GM23338 (cell line): Measurements from ENCODE around the gene MGAT5. TPM values are rescaled to one million over a fixed set of nuclear protein-coding genes. Genes with fewer than 3 reads are reported as not detected.

Source experiments
- ATAC-seq: fragments of 200-7000 bp; cut with Tn5 transposase; 3 replicates; pipeline ENCODE4 v1.9.1; 2020
- DNase-seq: peaks from one replicate; pipeline ENCODE4 v3.0.0-alpha.2; 2015; ENCODE audit warnings: low spot score
- H2AFZ ChIP-seq: fragments of 200-600 bp; sonication (generic); 2 replicates; pipeline ENCODE4 v1.8.0; 2016; ENCODE audit warnings: antibody characterized with exemption, mild to moderate bottlenecking, moderate library complexity
- H3F3A ChIP-seq: fragments of 200-600 bp; sonication (generic); replicated peaks from 2 replicates; pipeline ENCODE4 v1.8.0; 2017; ENCODE audit warnings: antibody characterized with exemption, mixed run types, low read depth
- H3K27ac ChIP-seq: fragments of 200-600 bp; sonication (generic); 2 replicates; pipeline ENCODE4 v1.6.1; 2016; ENCODE audit warnings: low read depth
- H3K27me3 ChIP-seq: fragments of 200-600 bp; sonication (generic); 2 replicates; pipeline ENCODE4 v1.8.0; 2016; ENCODE audit warnings: mild to moderate bottlenecking, mixed run types, moderate library complexity; ENCODE audit not compliant: insufficient read depth
- H3K36me3 ChIP-seq: fragments of 200-600 bp; sonication (generic); 2 replicates; pipeline ENCODE4 v1.8.0; 2016; ENCODE audit warnings: mild to moderate bottlenecking; ENCODE audit not compliant: insufficient read depth
- H3K4me1 ChIP-seq: fragments of 200-600 bp; sonication (generic); 2 replicates; pipeline ENCODE4 v1.8.0; 2016; ENCODE audit warnings: mild to moderate bottlenecking, moderate library complexity; ENCODE audit not compliant: insufficient read depth
- H3K4me2 ChIP-seq: fragments of 200-600 bp; sonication (generic); 2 replicates; pipeline ENCODE4 v1.7.1; 2017; ENCODE audit warnings: mixed run types
- H3K4me3 ChIP-seq: fragments of 200-600 bp; sonication (generic); 2 replicates; pipeline ENCODE4 v1.6.1; 2016; ENCODE audit warnings: mixed run types
- H3K79me2 ChIP-seq: fragments of 200-600 bp; sonication (generic); replicated peaks from 2 replicates; pipeline ENCODE4 v1.8.0; 2017; ENCODE audit warnings: mild to moderate bottlenecking; ENCODE audit not compliant: insufficient read depth
- H3K9me2 ChIP-seq: fragments of 200-600 bp; sonication (generic); 2 replicates; pipeline ENCODE4 v1.8.0; 2017; ENCODE audit not compliant: insufficient read depth
- H4K20me1 ChIP-seq: fragments of 200-600 bp; sonication (generic); replicated peaks from 2 replicates; pipeline ENCODE4 v1.8.0; 2017; ENCODE audit warnings: mild to moderate bottlenecking; ENCODE audit not compliant: insufficient read depth
- H3K27ac Mint-ChIP-seq: 2 replicates; pipeline ENCODE4 v1.8.0; 2020; ENCODE audit warnings: inconsistent platforms, mild to moderate bottlenecking, moderate library complexity, mixed read lengths
- H3K27me3 Mint-ChIP-seq: 3 replicates; pipeline ENCODE4 v1.8.0; 2022; ENCODE audit warnings: low read depth, mild to moderate bottlenecking, moderate library complexity, mixed read lengths, inconsistent platforms; ENCODE audit not compliant: insufficient read depth, poor library complexity
- H3K36me3 Mint-ChIP-seq: 3 replicates; pipeline ENCODE4 v1.8.0; 2021; ENCODE audit warnings: low read depth, mild to moderate bottlenecking, inconsistent platforms, moderate library complexity, mixed read lengths
- H3K4me1 Mint-ChIP-seq: 3 replicates; pipeline ENCODE4 v1.8.0; 2020; ENCODE audit warnings: mild to moderate bottlenecking, inconsistent platforms, mixed read lengths
- H3K4me3 Mint-ChIP-seq: 3 replicates; pipeline ENCODE4 v1.8.0; 2021; ENCODE audit warnings: moderate library complexity, mild to moderate bottlenecking, inconsistent platforms, mixed read lengths
- H3K9me3 Mint-ChIP-seq: 3 replicates; pipeline ENCODE4 v1.8.0; 2020; ENCODE audit warnings: moderate library complexity, mild to moderate bottlenecking, inconsistent platforms, mixed read lengths
- CREB1 ChIP-seq: fragments of 250-450 bp; sonication (Bioruptor Pico); IDR thresholded peaks from 2 replicates; pipeline ENCODE4 v1.5.0; 2020; ENCODE audit warnings: low read depth, mild to moderate bottlenecking, moderate library complexity
- ETS1 ChIP-seq: IDR thresholded peaks from 2 replicates; pipeline ENCODE4 v1.6.1; 2016; ENCODE audit warnings: antibody characterized with exemption
- EZH2phosphoT487 ChIP-seq: fragments of 200-600 bp; sonication (generic); IDR thresholded peaks from one replicate; pipeline ENCODE4 v1.8.1; 2018; ENCODE audit warnings: antibody characterized with exemption; ENCODE audit not compliant: unreplicated experiment
- JUNB ChIP-seq: IDR thresholded peaks from one replicate; pipeline ENCODE4 v1.6.1; 2016; ENCODE audit warnings: antibody characterized with exemption; ENCODE audit not compliant: unreplicated experiment
- NANOG ChIP-seq: IDR thresholded peaks from 2 replicates; pipeline ENCODE4 v1.6.1; 2016; ENCODE audit warnings: antibody characterized with exemption, borderline replicate concordance
- REST ChIP-seq: IDR thresholded peaks from one replicate; pipeline ENCODE4 v1.6.1; 2018; ENCODE audit warnings: antibody characterized with exemption; ENCODE audit not compliant: unreplicated experiment
- STAT1 ChIP-seq: IDR thresholded peaks from one replicate; pipeline ENCODE4 v1.6.1; 2016; ENCODE audit warnings: antibody characterized with exemption; ENCODE audit not compliant: unreplicated experiment
- ZNF114 ChIP-seq: fragments of 250-450 bp; sonication (Bioruptor Pico); IDR thresholded peaks from 2 replicates; pipeline ENCODE4 v1.5.0; 2020; ENCODE audit warnings: mild to moderate bottlenecking, moderate library complexity
- ZNF331 ChIP-seq: fragments of 250-450 bp; sonication (Bioruptor Pico); IDR thresholded peaks from 2 replicates; pipeline ENCODE4 v1.5.0; 2020; ENCODE audit warnings: low read depth, mild to moderate bottlenecking, moderate library complexity
- polyA plus RNA-seq: library from polyadenylated mRNA; unstranded; fragments of >200 nt; fragmentation: Nextera tagmentation; extraction: Ambion mirVana; gene quantifications from 2 replicates; pipeline ENCODE4 v1.2.1, GENCODE V29; 2016
- total RNA-seq: library from RNA; depleted of rRNA; stranded (reverse); fragments of >200 nt; shearing (Covaris generic); gene quantifications from 2 replicates; pipeline ENCODE4 v1.2.3, GENCODE V29; 2014
- TF ChIP-seq, protein P1 (sequence below), 2 experiments: fragments of 200-600 bp in 1 of 2; sonication (generic) in 1 of 2; conservative IDR thresholded peaks; 2 replicates each; pipeline versions ENCODE4 v1.5.1 to v1.6.1; 2016 to 2017; ENCODE audit warnings: antibody characterized with exemption in 2 of 2, low read depth in 2 of 2, mild to moderate bottlenecking in 2 of 2, moderate library complexity in 1 of 2
- TF ChIP-seq, protein P2 (sequence below): fragments of 250-450 bp; sonication (Bioruptor Pico); IDR thresholded peaks from 2 replicates; pipeline ENCODE4 v1.5.0; 2020; ENCODE audit warnings: mild to moderate bottlenecking, moderate library complexity

The MGAT5 gene
- total and polyA plus RNA-seq, 2 experiments from 2014 or later = 4.6 to 27.6 TPM

- DNase-seq (no peak), ATAC-seq (no peak)
- peaks cover 20% of the 10 kb centered on the region for H3K27me3 ChIP-seq
- H3K36me3 ChIP-seq = no peaks in the 10 kb centered on the region
- H3K4me2 ChIP-seq = no peak overlapping the region
- no peaks in the 10 kb centered on the region for H3K9me2 ChIP-seq
- H4K20me1 ChIP-seq = peaks cover 3% of the 10 kb centered on the region; the same call in 1 of the 2 replicates
- no peaks in the 10 kb centered on the region for H3K79me2 ChIP-seq
- no peak overlapping the region for H3K27ac ChIP-seq
- H3F3A ChIP-seq = no peaks in the 10 kb centered on the region
- Mint-ChIP-seq H3K4me1 (peaks cover 10% of the 10 kb centered on the region), H3K27me3 (peaks cover 17% of the 10 kb centered on the region), H3K4me3 (no peak overlapping the region), H3K9me3 (no peaks in the 10 kb centered on the region), H3K36me3 (peaks cover 4% of the 10 kb centered on the region; the same call in 2 of the 3 replicates), H3K27ac (no peak overlapping the region)
- no peak overlapping the region for H2AFZ ChIP-seq
- H3K4me1 ChIP-seq = peaks cover 5% of the 10 kb centered on the region; the same call in 1 of the 2 replicates
- no peak overlapping the region for H3K4me3 ChIP-seq
- TF ChIP-seq ZNF331 (CRISPR knock-in tag) (no peak), EZH2phosphoT487 (no peak), STAT1 (no peak), NANOG (no peak), JUNB (no peak), CREB1 (CRISPR knock-in tag) (no peak), REST (no peak), ZNF114 (CRISPR knock-in tag) (no peak), ETS1 (no peak)
- TF ChIP-seq, protein P1, sequence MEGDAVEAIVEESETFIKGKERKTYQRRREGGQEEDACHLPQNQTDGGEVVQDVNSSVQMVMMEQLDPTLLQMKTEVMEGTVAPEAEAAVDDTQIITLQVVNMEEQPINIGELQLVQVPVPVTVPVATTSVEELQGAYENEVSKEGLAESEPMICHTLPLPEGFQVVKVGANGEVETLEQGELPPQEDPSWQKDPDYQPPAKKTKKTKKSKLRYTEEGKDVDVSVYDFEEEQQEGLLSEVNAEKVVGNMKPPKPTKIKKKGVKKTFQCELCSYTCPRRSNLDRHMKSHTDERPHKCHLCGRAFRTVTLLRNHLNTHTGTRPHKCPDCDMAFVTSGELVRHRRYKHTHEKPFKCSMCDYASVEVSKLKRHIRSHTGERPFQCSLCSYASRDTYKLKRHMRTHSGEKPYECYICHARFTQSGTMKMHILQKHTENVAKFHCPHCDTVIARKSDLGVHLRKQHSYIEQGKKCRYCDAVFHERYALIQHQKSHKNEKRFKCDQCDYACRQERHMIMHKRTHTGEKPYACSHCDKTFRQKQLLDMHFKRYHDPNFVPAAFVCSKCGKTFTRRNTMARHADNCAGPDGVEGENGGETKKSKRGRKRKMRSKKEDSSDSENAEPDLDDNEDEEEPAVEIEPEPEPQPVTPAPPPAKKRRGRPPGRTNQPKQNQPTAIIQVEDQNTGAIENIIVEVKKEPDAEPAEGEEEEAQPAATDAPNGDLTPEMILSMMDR (conservative IDR thresholded peaks at IDR 0.05; ENCODE audit: low read depth in 2 of 2) = no peak
- TF ChIP-seq, protein P2, sequence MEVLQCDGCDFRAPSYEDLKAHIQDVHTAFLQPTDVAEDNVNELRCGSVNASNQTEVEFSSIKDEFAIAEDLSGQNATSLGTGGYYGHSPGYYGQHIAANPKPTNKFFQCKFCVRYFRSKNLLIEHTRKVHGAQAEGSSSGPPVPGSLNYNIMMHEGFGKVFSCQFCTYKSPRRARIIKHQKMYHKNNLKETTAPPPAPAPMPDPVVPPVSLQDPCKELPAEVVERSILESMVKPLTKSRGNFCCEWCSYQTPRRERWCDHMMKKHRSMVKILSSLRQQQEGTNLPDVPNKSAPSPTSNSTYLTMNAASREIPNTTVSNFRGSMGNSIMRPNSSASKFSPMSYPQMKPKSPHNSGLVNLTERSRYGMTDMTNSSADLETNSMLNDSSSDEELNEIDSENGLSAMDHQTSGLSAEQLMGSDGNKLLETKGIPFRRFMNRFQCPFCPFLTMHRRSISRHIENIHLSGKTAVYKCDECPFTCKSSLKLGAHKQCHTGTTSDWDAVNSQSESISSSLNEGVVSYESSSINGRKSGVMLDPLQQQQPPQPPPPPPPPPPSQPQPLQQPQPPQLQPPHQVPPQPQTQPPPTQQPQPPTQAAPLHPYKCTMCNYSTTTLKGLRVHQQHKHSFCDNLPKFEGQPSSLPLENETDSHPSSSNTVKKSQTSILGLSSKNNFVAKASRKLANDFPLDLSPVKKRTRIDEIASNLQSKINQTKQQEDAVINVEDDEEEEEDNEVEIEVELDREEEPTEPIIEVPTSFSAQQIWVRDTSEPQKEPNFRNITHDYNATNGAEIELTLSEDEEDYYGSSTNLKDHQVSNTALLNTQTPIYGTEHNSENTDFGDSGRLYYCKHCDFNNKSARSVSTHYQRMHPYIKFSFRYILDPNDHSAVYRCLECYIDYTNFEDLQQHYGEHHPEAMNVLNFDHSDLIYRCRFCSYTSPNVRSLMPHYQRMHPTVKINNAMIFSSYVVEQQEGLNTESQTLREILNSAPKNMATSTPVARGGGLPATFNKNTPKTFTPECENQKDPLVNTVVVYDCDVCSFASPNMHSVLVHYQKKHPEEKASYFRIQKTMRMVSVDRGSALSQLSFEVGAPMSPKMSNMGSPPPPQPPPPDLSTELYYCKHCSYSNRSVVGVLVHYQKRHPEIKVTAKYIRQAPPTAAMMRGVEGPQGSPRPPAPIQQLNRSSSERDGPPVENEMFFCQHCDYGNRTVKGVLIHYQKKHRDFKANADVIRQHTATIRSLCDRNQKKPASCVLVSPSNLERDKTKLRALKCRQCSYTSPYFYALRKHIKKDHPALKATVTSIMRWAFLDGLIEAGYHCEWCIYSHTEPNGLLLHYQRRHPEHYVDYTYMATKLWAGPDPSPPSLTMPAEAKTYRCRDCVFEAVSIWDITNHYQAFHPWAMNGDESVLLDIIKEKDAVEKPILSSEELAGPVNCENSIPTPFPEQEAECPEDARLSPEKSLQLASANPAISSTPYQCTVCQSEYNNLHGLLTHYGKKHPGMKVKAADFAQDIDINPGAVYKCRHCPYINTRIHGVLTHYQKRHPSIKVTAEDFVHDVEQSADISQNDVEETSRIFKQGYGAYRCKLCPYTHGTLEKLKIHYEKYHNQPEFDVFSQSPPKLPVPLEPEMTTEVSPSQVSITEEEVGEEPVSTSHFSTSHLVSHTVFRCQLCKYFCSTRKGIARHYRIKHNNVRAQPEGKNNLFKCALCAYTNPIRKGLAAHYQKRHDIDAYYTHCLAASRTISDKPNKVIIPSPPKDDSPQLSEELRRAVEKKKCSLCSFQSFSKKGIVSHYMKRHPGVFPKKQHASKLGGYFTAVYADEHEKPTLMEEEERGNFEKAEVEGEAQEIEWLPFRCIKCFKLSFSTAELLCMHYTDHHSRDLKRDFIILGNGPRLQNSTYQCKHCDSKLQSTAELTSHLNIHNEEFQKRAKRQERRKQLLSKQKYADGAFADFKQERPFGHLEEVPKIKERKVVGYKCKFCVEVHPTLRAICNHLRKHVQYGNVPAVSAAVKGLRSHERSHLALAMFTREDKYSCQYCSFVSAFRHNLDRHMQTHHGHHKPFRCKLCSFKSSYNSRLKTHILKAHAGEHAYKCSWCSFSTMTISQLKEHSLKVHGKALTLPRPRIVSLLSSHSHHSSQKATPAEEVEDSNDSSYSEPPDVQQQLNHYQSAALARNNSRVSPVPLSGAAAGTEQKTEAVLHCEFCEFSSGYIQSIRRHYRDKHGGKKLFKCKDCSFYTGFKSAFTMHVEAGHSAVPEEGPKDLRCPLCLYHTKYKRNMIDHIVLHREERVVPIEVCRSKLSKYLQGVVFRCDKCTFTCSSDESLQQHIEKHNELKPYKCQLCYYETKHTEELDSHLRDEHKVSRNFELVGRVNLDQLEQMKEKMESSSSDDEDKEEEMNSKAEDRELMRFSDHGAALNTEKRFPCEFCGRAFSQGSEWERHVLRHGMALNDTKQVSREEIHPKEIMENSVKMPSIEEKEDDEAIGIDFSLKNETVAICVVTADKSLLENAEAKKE (CRISPR knock-in tag) = no peak
Measured at GRCh38 chr2:134426721-134427120, 172.8 kb downstream of the MGAT5 start.
